Measurements from ENCODE around the gene STING1.

STING1 gene

DNA sequence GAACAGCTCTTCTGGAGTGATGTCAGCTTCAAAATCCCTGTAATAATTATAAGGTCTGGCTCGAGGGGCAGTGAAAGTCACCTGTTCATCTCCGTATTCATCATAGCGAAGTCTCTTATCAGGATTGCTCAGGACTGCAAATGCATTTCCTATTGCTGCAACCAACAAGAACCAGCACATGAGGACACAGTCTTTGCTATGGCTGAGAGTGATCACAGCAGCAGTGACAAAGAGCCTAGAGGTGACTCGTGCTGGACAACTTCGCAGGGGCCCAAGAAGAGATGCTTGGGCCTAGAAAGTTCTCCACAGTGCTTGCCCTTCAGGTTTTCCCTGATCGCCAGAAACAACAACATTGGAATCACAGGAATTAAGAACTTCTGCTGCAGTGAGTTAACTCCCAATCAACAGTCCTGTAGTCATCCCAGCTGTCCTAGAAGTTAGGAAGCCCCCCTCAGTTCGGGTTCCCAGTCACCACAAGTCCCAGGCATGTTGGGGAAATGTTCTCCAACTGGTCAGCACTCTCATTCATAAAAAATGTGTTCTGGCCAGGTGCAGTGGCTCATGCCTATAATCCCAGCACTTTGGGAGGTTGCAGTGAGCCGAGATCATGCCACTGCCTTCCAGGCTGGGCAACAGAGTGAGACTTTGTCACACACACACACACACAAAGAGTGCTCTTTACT, 56.2 kb downstream of the STING1 start:
- peaks cover 2% of the 10 kb centered on the region; the same call in 1 of the 2 replicates for H3K36me3 ChIP-seq (replicated peaks)
- no peak for DNase-seq (ENCODE audit: low spot score in 2 of 2)
- in situ Hi-C loops (cut with MboI; ENCODE audit: low sequenced_read_pairs), result loop anchor here (5.0 to 10.0 kb wide), 2 partner anchors 188 to 336 kb away; no protein-coding TSS in a partner anchor
- H3K27me3 ChIP-seq (ENCODE audit: low read depth), result no peaks in the 10 kb centered on the region
- no peaks in the 10 kb centered on the region for H3K4me1 ChIP-seq
- H3K9me3 ChIP-seq, result no peaks in the 10 kb centered on the region
- no peak overlapping the region for H3K4me3 ChIP-seq
